ENCODE results near the gene NFIB.

DNA sequence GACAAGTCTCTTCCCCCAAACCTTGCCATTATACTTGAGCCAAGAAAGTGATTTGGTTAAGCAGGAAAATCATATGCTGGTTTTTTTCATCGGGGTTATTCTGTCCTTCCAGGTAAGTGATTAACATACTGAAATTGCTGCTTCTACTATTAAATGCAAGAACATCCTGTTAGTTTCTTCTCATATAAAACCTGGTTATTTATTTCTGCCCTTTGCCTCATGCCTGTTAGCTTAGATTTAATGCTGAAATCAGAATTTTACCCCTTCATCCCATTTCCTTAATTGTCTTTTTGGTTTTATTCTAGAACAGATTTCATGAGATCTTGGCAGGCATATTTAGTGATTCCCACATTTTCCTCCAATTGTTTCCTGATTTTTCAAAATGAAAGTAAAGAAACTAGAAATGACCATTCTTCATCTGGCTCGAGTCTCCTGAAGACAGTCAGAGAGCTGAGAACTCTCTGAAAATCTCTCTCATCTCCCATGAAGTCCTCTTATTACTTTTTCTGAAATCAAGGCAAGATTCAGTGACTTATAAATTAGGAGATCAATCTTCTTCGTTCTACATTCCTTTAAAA, 132.9 kb downstream of the NFIB start:
- TF ChIP-seq, protein P1, sequence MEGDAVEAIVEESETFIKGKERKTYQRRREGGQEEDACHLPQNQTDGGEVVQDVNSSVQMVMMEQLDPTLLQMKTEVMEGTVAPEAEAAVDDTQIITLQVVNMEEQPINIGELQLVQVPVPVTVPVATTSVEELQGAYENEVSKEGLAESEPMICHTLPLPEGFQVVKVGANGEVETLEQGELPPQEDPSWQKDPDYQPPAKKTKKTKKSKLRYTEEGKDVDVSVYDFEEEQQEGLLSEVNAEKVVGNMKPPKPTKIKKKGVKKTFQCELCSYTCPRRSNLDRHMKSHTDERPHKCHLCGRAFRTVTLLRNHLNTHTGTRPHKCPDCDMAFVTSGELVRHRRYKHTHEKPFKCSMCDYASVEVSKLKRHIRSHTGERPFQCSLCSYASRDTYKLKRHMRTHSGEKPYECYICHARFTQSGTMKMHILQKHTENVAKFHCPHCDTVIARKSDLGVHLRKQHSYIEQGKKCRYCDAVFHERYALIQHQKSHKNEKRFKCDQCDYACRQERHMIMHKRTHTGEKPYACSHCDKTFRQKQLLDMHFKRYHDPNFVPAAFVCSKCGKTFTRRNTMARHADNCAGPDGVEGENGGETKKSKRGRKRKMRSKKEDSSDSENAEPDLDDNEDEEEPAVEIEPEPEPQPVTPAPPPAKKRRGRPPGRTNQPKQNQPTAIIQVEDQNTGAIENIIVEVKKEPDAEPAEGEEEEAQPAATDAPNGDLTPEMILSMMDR (IDR thresholded peaks at IDR 0.05; ENCODE audit: poor library complexity), result no peak
- no peak for TF ChIP-seq EZH2 (IDR thresholded peaks at IDR 0.05; ENCODE audit: borderline replicate concordance)
- no peak for TF ChIP-seq EZH2phosphoT487 (IDR thresholded peaks at IDR 0.05; ENCODE audit: low read depth, severe bottlenecking, unreplicated experiment)

Measured in hepatocyte (in vitro differentiated cells).